ENCODE results near the gene DPM1. TPM values are rescaled to one million over a fixed set of nuclear protein-coding genes. Genes with fewer than 3 reads are reported as not detected.

The DPM1 gene
- total RNA-seq, 1 experiment from 2014 or later = 65.5 TPM

GRCh38 chr20:51004305-51004727, 46.0 kb upstream of the DPM1 start (continued):
- no peak for TF ChIP-seq REST (IDR thresholded peaks at IDR 0.05; ENCODE audit: low read depth)
- no peak for TF ChIP-seq ZFX (IDR thresholded peaks at IDR 0.05)
- no peak for TF ChIP-seq CEBPB (IDR thresholded peaks at IDR 0.05; ENCODE audit: low read depth)
- no peak for TF ChIP-seq EZH2phosphoT487 (IDR thresholded peaks at IDR 0.05; ENCODE audit: borderline replicate concordance)
- no peak for TF ChIP-seq SIN3A (IDR thresholded peaks at IDR 0.05; ENCODE audit: low read depth)
- TF ChIP-seq ZNF274 (IDR thresholded peaks at IDR 0.05; ENCODE audit: low read depth, low read length) = no peak
- no peak for TF ChIP-seq CTCF (IDR thresholded peaks at IDR 0.05 in 2 of 3, conservative IDR thresholded peaks at IDR 0.05 in 1 of 3; ENCODE audit: borderline replicate concordance in 1 of 3, insufficient read depth in 1 of 3, low read depth in 2 of 3, low read length in 2 of 3)

GRCh38 chr20:51003753-51004152, 45.4 kb upstream of the DPM1 start:
- POLR2A ChIA-PET = no interaction called here

More at GRCh38 chr20:51003753-51004152, 45.4 kb upstream of the DPM1 start:
- Histone ChIP-seq H3K4me3 (replicated peaks in 1 of 2; ENCODE audit: low read depth in 1 of 2, low read length in 2 of 2) (no peak overlapping the region), H3K79me2 (ENCODE audit: insufficient read depth, low read length) (no peaks in the 10 kb centered on the region), H3K9ac (ENCODE audit: low read length) (no peak overlapping the region), H3K9me2 (ENCODE audit: insufficient read depth) (no peaks in the 10 kb centered on the region), H3K9me3 (ENCODE audit: control insufficient read depth in 1 of 2, insufficient read depth in 1 of 2, low read depth in 1 of 2, low read length in 2 of 2) (no peaks in the 10 kb centered on the region), H3K4me2 (ENCODE audit: low read length) (no peak overlapping the region), H3K36me3 (ENCODE audit: control insufficient read depth in 1 of 2, insufficient read depth in 2 of 2, low read length in 2 of 2) (peaks cover 0 to 2% of the 10 kb centered on the region in 2 experiments; a peak in 2 of 4 replicates), H3K27me3 (ENCODE audit: insufficient read depth, low read length) (no peaks in the 10 kb centered on the region), H4K20me1 (ENCODE audit: insufficient read depth) (no peaks in the 10 kb centered on the region), H3K27ac (ENCODE audit: low read depth, low read length) (no peak overlapping the region), H3K4me1 (ENCODE audit: control insufficient read depth in 1 of 2, insufficient read depth in 2 of 2, low read length in 2 of 2) (no peaks in the 10 kb centered on the region), H2AFZ (ENCODE audit: low read depth, low read length, poor library complexity, severe bottlenecking) (no peak overlapping the region)
- intact Hi-C loops (cut with micrococcal nuclease) = no loop called here
- TF ChIP-seq REST (IDR thresholded peaks at IDR 0.05; ENCODE audit: low read depth) (no peak), CBX3 (IDR thresholded peaks at IDR 0.05; ENCODE audit: low read depth) (no peak)
- no peak for DNase-seq (ENCODE audit: low read depth, low spot score)
- no peak for ATAC-seq
- BruUV-seq (replicated peaks) = no TSS peak
- RAD21 ChIA-PET (ENCODE audit: low non-redundant PET in 1 of 2, low total read pairs in 2 of 2, uncharacterized antibody in 2 of 2, unreplicated experiment in 2 of 2) = no interaction called here
- CTCF ChIA-PET = interaction anchor here (1.4 kb wide), 1 partner anchor 16 kb away, joined by 3 read pairs; no protein-coding TSS in a partner anchor

Data from HCT116 (cell line).